ENCODE data around the gene SPDYE4.
A peak's percentile ranks its signal among the peaks of the same experiment; 100 is the strongest.
"Not testable (repeated sequence)": the region's sequence is repeated elsewhere in the genome, so short reads cannot be mapped to it uniquely, and the experiment has no call there.

Gene SPDYE4

GRCh38 chr17:8758137-8758596 lies at the start of gene SPDYE4:
Gene SPDYE4, minus strand, starts transcription at chr17:8758546. Its CDS starts 164 bp downstream, at chr17:8758382.
- no peak for TF ChIP-seq CTCF (IDR thresholded peaks at IDR 0.05)

GRCh38 chr17:8806926-8807550 lies 48.7 kb upstream of the SPDYE4 start:
- Histone ChIP-seq H3K4me3 (ENCODE audit: low read depth in 1 of 2, low read length in 1 of 2) (peak overlapping the region; percentile 6 to 30), H3K36me3 (peaks cover 25% of the 10 kb centered on the region), H3K4me1 (ENCODE audit: control insufficient read depth in 1 of 2, insufficient read depth in 1 of 2, low read depth in 1 of 2, low read length in 1 of 2) (peaks cover 23% of the 10 kb centered on the region in 2 experiments), H3K27ac (peak overlapping the region; percentile 91), H3K27me3 (no peaks in the 10 kb centered on the region), H3K9me3 (no peaks in the 10 kb centered on the region)
- no peak for TF ChIP-seq CTCF (IDR thresholded peaks at IDR 0.05)

More at GRCh38 chr17:8758137-8758596, at the start of gene SPDYE4:
- no peaks in the 10 kb centered on the region for H3K27me3 ChIP-seq
- no peaks in the 10 kb centered on the region for H3K9me3 ChIP-seq
- no peaks in the 10 kb centered on the region for H3K4me1 ChIP-seq (ENCODE audit: control insufficient read depth in 1 of 2, insufficient read depth in 1 of 2, low read depth in 1 of 2, low read length in 1 of 2)
- no peak within 1 kb of the TSS for H3K4me3 ChIP-seq (ENCODE audit: low read depth in 1 of 2, low read length in 1 of 2)
- no peaks in the 10 kb centered on the region for H3K36me3 ChIP-seq
- H3K27ac ChIP-seq = no peak within 1 kb of the TSS

- peaks cover 28% of the 10 kb centered on the region for H3K36me3 ChIP-seq
- H3K4me3 ChIP-seq (ENCODE audit: low read depth in 1 of 2, low read length in 1 of 2) = peak overlapping the region in 1 of 2 experiments; percentile 30
- H3K27me3 ChIP-seq = no peaks in the 10 kb centered on the region
- TF ChIP-seq CTCF (IDR thresholded peaks at IDR 0.05) = no peak
- H3K27ac ChIP-seq = peak overlapping the region; percentile 91
- no peaks in the 10 kb centered on the region for H3K9me3 ChIP-seq
- H3K4me1 ChIP-seq (ENCODE audit: control insufficient read depth in 1 of 2, insufficient read depth in 1 of 2, low read depth in 1 of 2, low read length in 1 of 2) = peaks cover 23% of the 10 kb centered on the region in 2 experiments
These were observed 48.0 kb upstream of the SPDYE4 start for GRCh38 chr17:8806253-8806925.

GRCh38 chr17:8805396-8805795 lies 47.0 kb upstream of the SPDYE4 start:
- peaks cover 32% of the 10 kb centered on the region for H3K36me3 ChIP-seq
- not testable (repeated sequence) for H3K9me3 ChIP-seq, H3K27ac ChIP-seq

GRCh38 chr17:8803531-8804420 lies 45.4 kb upstream of the SPDYE4 start:
- H3K27ac ChIP-seq = no peak overlapping the region
- H3K4me3 ChIP-seq (ENCODE audit: low read depth in 1 of 2, low read length in 1 of 2) = no peak overlapping the region
- peaks cover 5% of the 10 kb centered on the region for H3K27me3 ChIP-seq
- H3K36me3 ChIP-seq = peaks cover 43% of the 10 kb centered on the region
- H3K4me1 ChIP-seq (ENCODE audit: control insufficient read depth in 1 of 2, insufficient read depth in 1 of 2, low read depth in 1 of 2, low read length in 1 of 2) = peaks cover 23% of the 10 kb centered on the region in 2 experiments
- TF ChIP-seq CTCF (IDR thresholded peaks at IDR 0.05) = no peak
- no peaks in the 10 kb centered on the region for H3K9me3 ChIP-seq

More at GRCh38 chr17:8805396-8805795, 47.0 kb upstream of the SPDYE4 start:
- H3K4me3 ChIP-seq (ENCODE audit: low read depth in 1 of 2, low read length in 1 of 2); H3K27me3 ChIP-seq: not testable (repeated sequence)
- H3K4me1 ChIP-seq (ENCODE audit: control insufficient read depth in 1 of 2, insufficient read depth in 1 of 2, low read depth in 1 of 2, low read length in 1 of 2) = peaks cover 23% of the 10 kb centered on the region in 2 experiments

All from neutrophil (primary cell).